Parathyroid adenoma (tissue), 2 donors: Measurements from ENCODE around the gene RNF220.

ENCODE experiments used
- H2AFZ ChIP-seq: fragments of 300-600 bp; sonication (generic); one replicate; pipeline ENCODE4 v1.7.0; 2017; ENCODE audit warnings: antibody characterized with exemption, mild to moderate bottlenecking
- H3K27ac ChIP-seq: fragments of 300-600 bp; sonication (generic); one replicate; pipeline ENCODE4 v1.7.0; 2017
- H3K27me3 ChIP-seq: fragments of 300-600 bp; sonication (generic); one replicate; pipeline ENCODE4 v1.7.0; 2017; ENCODE audit warnings: low read length; ENCODE audit not compliant: control insufficient read depth, insufficient read depth
- H3K36me3 ChIP-seq: fragments of 300-600 bp; sonication (generic); one replicate; pipeline ENCODE4 v1.7.0; 2017; ENCODE audit warnings: low read length; ENCODE audit not compliant: control insufficient read depth, insufficient read depth
- H3K4me1 ChIP-seq: fragments of 300-600 bp; sonication (generic); one replicate; pipeline ENCODE4 v1.7.0; 2017; ENCODE audit warnings: control low read depth
- H3K4me2 ChIP-seq: fragments of 300-600 bp; sonication (generic); one replicate; pipeline ENCODE4 v1.7.0; 2017; ENCODE audit warnings: low read length
- H3K4me3 ChIP-seq: fragments of 300-600 bp; sonication (generic); one replicate; pipeline ENCODE4 v1.7.0; 2017; ENCODE audit warnings: low read depth, low read length
- H3K79me2 ChIP-seq: fragments of 300-600 bp; sonication (generic); one replicate; pipeline ENCODE4 v1.7.0; 2017; ENCODE audit warnings: control low read depth
- H3K9ac ChIP-seq: fragments of 300-600 bp; sonication (generic); one replicate; pipeline ENCODE4 v1.7.0; 2017; ENCODE audit warnings: mild to moderate bottlenecking
- H3K9me3 ChIP-seq: fragments of 300-600 bp; sonication (generic); one replicate; pipeline ENCODE4 v1.7.0; 2017; ENCODE audit warnings: low read length; ENCODE audit not compliant: control insufficient read depth
- CTCF ChIP-seq: fragments of 300-600 bp; sonication (generic); IDR thresholded peaks from one replicate; pipeline ENCODE4 v1.7.0; 2017; ENCODE audit warnings: antibody characterized with exemption, mild to moderate bottlenecking
- donor health status: primary hyperparathyroidism.

Gene RNF220

GRCh38 chr1:44700573-44700972 lies 295.5 kb downstream of the RNF220 start:
- Histone ChIP-seq H3K27me3 (no peaks in the 10 kb centered on the region), H3K4me2 (no peak overlapping the region), H3K36me3 (no peaks in the 10 kb centered on the region), H3K4me3 (no peak overlapping the region), H3K79me2 (no peaks in the 10 kb centered on the region), H3K9ac (no peak overlapping the region), H3K27ac (no peak overlapping the region), H3K9me3 (no peaks in the 10 kb centered on the region), H3K4me1 (no peaks in the 10 kb centered on the region), H2AFZ (no peak overlapping the region)
- no peak for TF ChIP-seq CTCF

- Histone ChIP-seq H3K4me1 (no peaks in the 10 kb centered on the region), H3K27ac (no peak overlapping the region), H3K4me3 (no peak overlapping the region), H3K27me3 (no peaks in the 10 kb centered on the region), H3K79me2 (no peaks in the 10 kb centered on the region), H3K4me2 (no peak overlapping the region), H3K9ac (no peak overlapping the region), H3K9me3 (no peaks in the 10 kb centered on the region), H3K36me3 (no peaks in the 10 kb centered on the region), H2AFZ (no peak overlapping the region)
- TF ChIP-seq CTCF: no peak
Measured at GRCh38 chr1:44701141-44701573, 296.1 kb downstream of the RNF220 start.
